Ascending aorta (tissue), 2 donors: Measurements from ENCODE around the gene MSH6. TPM values are rescaled to one million over a fixed set of nuclear protein-coding genes. Genes with fewer than 3 reads are reported as not detected.

Experiments
- DNase-seq, 2 donors: peaks; one replicate each; pipeline ENCODE4 v3.0.0-alpha.2; 2019; ENCODE audit warnings: low spot score in 2 of 2
- H3K27ac ChIP-seq, 2 donors: fragments of 200-600 bp; sonication (generic); one replicate each; pipeline ENCODE4 v1.5.1; 2016 to 2017; ENCODE audit warnings: mild to moderate bottlenecking in 1 of 2
- H3K27me3 ChIP-seq: fragments of 200-600 bp; sonication (generic); one replicate; pipeline ENCODE4 v1.5.1; 2017
- H3K36me3 ChIP-seq, 2 donors: fragments of 200-600 bp; sonication (generic); one replicate each; pipeline ENCODE4 v1.5.1; 2016
- H3K4me1 ChIP-seq, 2 donors: fragments of 200-600 bp; sonication (generic); one replicate each; pipeline ENCODE4 v1.5.1; 2016 to 2017; ENCODE audit warnings: mild to moderate bottlenecking in 1 of 2
- H3K4me3 ChIP-seq, 2 donors: fragments of 200-600 bp; sonication (generic); one replicate each; pipeline ENCODE4 v1.5.1; 2016 to 2017; ENCODE audit warnings: mild to moderate bottlenecking in 1 of 2
- H3K9me3 ChIP-seq, 2 donors: fragments of 200-600 bp; sonication (generic); one replicate each; pipeline ENCODE4 v1.5.1; 2016
- intact Hi-C: fragments of 100-400 bp; cut with DNase I; formaldehyde crosslinking; loops from one replicate; pipeline ENCODE4 v1.15.1; 2023
- total RNA-seq: library from RNA; depleted of rRNA; stranded (reverse); fragments of >200 nt; gene quantifications from one replicate; pipeline ENCODE4 v1.1.0, GENCODE V29; 2016
- TF ChIP-seq, protein P1 (sequence below), 3 experiments: fragments of 200-600 bp in 2 of 3; fragments of 450-650 bp in 1 of 3; sonication (generic) in 2 of 3; IDR thresholded peaks; one replicate each; pipeline ENCODE4 v1.5.1; 2016 to 2019; ENCODE audit warnings: antibody characterized with exemption in 3 of 3, mild to moderate bottlenecking in 1 of 3, moderate library complexity in 1 of 3

Gene MSH6
- total RNA-seq, 1 donor from 2014 or later, result 11.8 TPM

GRCh38 chr2:47833516-47833968 lies 50.6 kb downstream of the MSH6 start:
- TF ChIP-seq, protein P1, sequence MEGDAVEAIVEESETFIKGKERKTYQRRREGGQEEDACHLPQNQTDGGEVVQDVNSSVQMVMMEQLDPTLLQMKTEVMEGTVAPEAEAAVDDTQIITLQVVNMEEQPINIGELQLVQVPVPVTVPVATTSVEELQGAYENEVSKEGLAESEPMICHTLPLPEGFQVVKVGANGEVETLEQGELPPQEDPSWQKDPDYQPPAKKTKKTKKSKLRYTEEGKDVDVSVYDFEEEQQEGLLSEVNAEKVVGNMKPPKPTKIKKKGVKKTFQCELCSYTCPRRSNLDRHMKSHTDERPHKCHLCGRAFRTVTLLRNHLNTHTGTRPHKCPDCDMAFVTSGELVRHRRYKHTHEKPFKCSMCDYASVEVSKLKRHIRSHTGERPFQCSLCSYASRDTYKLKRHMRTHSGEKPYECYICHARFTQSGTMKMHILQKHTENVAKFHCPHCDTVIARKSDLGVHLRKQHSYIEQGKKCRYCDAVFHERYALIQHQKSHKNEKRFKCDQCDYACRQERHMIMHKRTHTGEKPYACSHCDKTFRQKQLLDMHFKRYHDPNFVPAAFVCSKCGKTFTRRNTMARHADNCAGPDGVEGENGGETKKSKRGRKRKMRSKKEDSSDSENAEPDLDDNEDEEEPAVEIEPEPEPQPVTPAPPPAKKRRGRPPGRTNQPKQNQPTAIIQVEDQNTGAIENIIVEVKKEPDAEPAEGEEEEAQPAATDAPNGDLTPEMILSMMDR (IDR thresholded peaks at IDR 0.05), result no peak
- H3K4me1 ChIP-seq, result peaks cover 0 to 2% of the 10 kb centered on the region in 2 donors
- no peak overlapping the region for H3K4me3 ChIP-seq
- no peaks in the 10 kb centered on the region for H3K9me3 ChIP-seq
- DNase-seq, result no peak
- intact Hi-C loops, result no loop called here
- peak overlapping the region; percentile 34 to 63 for H3K27ac ChIP-seq
- H3K27me3 ChIP-seq, result no peaks in the 10 kb centered on the region
- peaks cover 49 to 93% of the 10 kb centered on the region in 2 donors for H3K36me3 ChIP-seq

DNA sequence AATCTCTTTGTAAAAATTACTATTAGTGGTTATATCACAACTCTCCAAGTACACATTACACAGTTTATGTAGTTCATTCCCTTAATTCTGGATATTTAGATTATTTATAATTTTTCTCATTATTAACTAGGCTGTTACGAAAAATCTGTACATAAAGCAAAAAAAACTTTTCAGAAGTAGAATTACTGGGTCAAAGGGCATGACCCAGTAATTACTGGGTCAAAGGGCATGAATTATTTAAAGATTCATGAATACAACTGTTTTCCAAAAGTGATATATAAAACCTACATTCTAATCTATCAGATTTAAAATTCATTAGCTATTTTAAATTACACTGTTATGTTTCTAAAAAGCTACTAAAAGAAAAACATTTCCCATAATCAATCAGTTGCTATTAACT lies 55.3 kb downstream of the MSH6 start:
- H3K36me3 ChIP-seq, result peaks cover 40 to 61% of the 10 kb centered on the region in 2 donors
- no peaks in the 10 kb centered on the region for H3K27me3 ChIP-seq
- no peak overlapping the region for H3K4me3 ChIP-seq
- H3K4me1 ChIP-seq, result peaks cover 0 to 2% of the 10 kb centered on the region in 2 donors
- intact Hi-C loops, result no loop called here
- TF ChIP-seq, protein P1 (IDR thresholded peaks at IDR 0.05), result no peak
- H3K27ac ChIP-seq, result no peak overlapping the region
- no peak for DNase-seq
- H3K9me3 ChIP-seq, result no peaks in the 10 kb centered on the region

- intact Hi-C loops, result no loop called here
- TF ChIP-seq, protein P1 (IDR thresholded peaks at IDR 0.05), result no peak
Measured at GRCh38 chr2:47838686-47839085, 55.7 kb downstream of the MSH6 start.

DNA sequence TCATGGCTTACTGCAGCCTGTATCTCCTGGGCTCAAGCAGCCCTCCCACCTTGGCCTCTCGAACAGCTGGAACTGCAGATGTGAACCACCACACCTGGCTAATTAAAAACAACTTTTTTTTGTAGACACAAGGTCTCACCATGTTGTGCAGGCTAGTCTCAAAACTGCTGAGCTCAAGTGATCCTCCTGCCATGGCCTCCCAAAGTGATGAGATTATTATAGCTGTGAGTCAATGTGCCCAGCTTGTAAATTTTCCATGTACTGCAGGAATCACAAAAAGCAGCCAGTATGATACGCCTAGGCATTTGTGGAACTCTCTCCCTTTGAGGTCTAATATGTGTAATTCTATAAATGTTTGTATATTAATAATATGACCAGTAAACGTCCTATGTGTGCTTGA lies 59.9 kb downstream of the MSH6 start:
- no peak for DNase-seq
- Histone ChIP-seq H3K4me1 (peaks cover 0 to 7% of the 10 kb centered on the region in 2 donors), H3K4me3 (no peak overlapping the region), H3K9me3 (no peaks in the 10 kb centered on the region), H3K36me3 (peaks cover 11 to 18% of the 10 kb centered on the region in 2 donors), H3K27me3 (no peaks in the 10 kb centered on the region), H3K27ac (no peak overlapping the region)
- intact Hi-C loops, result no loop called here
- TF ChIP-seq, protein P1 (IDR thresholded peaks at IDR 0.05), result no peak

More at GRCh38 chr2:47838686-47839085, 55.7 kb downstream of the MSH6 start:
- H3K27me3 ChIP-seq, result no peaks in the 10 kb centered on the region
- H3K27ac ChIP-seq, result no peak overlapping the region
- H3K36me3 ChIP-seq, result peaks cover 40 to 59% of the 10 kb centered on the region in 2 donors
- H3K9me3 ChIP-seq, result no peaks in the 10 kb centered on the region
- DNase-seq, result no peak
- peaks cover 0 to 1% of the 10 kb centered on the region in 2 donors for H3K4me1 ChIP-seq
- H3K4me3 ChIP-seq, result no peak overlapping the region

DNA sequence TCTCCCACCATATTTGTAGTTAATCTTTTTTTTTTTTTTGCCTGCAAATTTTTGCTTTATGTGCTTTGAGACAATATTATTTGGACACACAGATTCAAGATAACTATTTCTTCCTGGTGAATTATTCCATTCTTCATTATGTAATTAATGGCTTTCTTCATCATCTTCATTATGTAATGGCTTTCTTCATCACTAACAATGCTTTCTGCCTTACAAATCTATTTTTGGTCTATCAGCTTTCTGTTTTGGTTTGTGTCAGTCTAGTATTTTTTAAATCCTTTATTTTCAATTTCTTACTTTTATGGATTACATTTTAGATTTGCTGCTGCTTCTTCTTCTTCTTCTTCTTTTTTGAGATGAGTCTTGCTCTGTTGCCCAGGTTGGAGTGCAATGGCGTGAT lies 60.5 kb downstream of the MSH6 start:
- no peak overlapping the region for H3K4me3 ChIP-seq
- H3K27ac ChIP-seq, result no peak overlapping the region
- H3K27me3 ChIP-seq, result no peaks in the 10 kb centered on the region
- TF ChIP-seq, protein P1 (IDR thresholded peaks at IDR 0.05), result no peak
- H3K9me3 ChIP-seq, result no peaks in the 10 kb centered on the region
- peaks cover 5 to 12% of the 10 kb centered on the region in 2 donors for H3K36me3 ChIP-seq
- H3K4me1 ChIP-seq, result peaks cover 0 to 7% of the 10 kb centered on the region in 2 donors
- DNase-seq, result no peak
- intact Hi-C loops, result no loop called here

- Histone ChIP-seq H3K4me3 (no peak overlapping the region), H3K9me3 (no peaks in the 10 kb centered on the region), H3K27me3 (no peaks in the 10 kb centered on the region), H3K27ac (no peak overlapping the region), H3K4me1 (peaks cover 0 to 7% of the 10 kb centered on the region in 2 donors), H3K36me3 (peaks cover 0 to 5% of the 10 kb centered on the region in 2 donors)
- intact Hi-C loops, result no loop called here
- DNase-seq, result no peak
- TF ChIP-seq, protein P1 (IDR thresholded peaks at IDR 0.05), result no peak
Measured at GRCh38 chr2:47844162-47844561, 61.2 kb downstream of the MSH6 start.
